Measurements from ENCODE around the gene RBBP5.

Gene RBBP5

GRCh38 chr1:205073511-205073910, 48.3 kb downstream of the RBBP5 start:
- no peak for DNase-seq

GRCh38 chr1:205072881-205073280, 48.9 kb downstream of the RBBP5 start:
- no peak for DNase-seq

DNA sequence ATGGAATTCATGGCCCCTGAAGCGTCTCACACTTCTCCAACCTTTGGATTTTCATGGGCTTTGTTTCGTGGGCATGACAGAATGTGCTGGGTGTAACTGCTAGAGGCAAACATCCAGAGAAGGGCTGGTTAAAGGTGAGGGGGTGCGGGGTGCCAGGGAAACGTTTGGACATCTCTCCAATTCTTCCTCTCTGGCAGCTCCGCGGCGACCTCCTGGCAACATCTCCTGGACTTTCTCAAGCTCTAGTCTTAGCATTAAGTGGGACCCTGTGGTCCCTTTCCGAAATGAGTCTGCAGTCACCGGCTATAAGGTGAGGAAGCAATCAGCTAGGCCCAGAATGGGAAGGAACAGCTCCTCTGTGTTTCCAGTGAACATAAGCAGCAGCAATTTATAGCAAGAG, 49.5 kb downstream of the RBBP5 start:
- DNase-seq, result no peak

GRCh38 chr1:205071801-205072200, 50.0 kb downstream of the RBBP5 start:
- DNase-seq, result no peak

DNA sequence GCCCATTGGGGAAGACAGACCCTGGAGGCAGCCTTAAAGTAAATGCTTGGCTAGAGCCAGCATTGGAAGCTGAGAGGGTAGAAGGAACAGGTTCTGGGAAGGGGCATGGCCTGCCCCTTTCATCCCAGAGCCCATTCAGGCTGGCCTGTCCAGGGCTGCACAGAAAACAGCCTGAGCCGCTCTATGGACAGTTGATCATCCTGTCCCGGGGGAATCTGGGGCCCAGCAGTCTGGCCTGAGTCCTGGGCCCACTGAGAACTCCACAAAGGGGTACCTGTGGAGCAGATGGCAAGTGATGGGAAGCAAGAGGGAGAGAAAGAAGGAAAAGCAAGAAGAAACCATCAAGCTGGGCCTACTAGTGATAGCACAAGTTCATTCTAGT, 50.8 kb downstream of the RBBP5 start:
- DNase-seq, result no peak

DNA sequence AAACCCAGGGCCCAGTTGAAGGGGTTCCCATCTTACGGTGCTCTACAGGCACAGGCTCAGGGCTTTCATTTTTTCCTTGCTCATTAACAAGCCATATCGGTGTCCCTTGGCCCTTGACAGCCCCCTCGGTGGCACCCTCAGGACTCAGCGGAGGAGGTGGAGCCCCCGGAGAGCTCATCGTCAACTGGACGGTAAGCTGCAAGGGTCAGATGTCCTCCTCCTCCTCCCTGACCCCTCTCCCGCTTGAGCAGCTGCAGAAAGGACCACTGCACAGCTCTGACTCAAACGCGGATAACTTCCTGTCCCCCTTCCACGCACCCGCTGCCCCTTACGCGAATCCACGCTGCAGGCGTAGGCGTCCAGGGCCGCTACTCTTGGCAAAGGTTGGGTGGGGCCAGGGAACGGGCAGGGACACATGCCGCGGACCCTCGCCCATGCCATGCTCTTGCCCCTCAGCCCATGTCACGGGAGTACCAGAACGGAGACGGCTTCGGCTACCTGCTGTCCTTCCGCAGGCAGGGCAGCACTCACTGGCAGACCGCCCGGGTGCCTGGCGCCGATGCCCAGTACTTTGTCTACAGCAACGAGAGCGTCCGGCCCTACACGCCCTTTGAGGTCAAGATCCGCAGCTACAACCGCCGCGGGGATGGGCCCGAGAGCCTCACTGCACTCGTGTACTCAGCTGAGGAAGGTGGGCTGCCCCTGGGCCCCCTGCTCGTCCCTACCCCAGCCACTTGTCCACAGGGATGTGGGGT, 52.2 kb downstream of the RBBP5 start:
- no peak for DNase-seq

DNA sequence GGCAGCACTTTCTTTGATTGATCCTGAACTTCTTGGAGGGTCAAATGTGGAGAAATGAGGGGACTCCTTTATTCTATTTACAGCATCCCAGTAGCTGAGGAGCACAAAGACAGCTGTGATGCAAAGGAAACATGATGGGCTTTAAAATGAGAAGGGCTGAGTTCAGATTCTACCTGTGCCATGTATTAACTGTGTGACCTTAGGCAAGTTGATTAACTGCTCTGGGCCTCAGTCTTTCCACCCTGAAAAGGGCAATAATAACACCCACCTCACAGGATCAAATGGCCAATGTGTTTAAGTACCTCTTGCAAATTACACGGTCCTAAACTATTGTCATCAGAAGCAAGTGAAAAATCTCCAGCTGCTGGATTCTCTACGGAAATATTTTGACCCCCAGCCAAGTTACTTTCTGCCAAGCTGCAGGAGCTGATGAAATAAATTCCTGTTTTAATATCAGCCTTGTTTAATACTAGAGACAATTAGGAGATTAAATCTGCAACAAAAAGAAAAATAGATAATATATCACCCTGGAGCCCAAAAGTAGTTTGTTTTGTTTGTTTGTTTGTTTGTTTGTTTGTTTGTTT, 53.2 kb downstream of the RBBP5 start:
- no peak for DNase-seq

GRCh38 chr1:205068001-205068400, 53.8 kb downstream of the RBBP5 start:
- no peak for DNase-seq

DNA sequence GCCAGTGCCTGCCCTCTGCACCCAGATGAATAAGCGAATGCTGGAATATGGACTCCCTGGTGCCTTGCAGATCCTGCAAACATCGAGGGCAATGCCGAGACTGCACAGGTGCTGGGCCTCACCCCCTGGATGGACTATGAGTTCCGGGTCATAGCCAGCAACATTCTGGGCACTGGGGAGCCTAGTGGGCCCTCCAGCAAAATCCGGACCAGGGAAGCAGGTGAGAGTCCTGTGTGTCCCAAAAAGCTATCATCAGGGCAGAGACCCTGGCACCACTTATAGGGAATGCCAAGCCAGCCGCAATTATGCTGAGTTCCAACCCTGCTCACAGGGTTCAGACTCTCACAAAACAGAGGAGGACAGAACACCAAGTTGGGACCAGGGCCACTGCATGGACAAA, 54.7 kb downstream of the RBBP5 start:
- DNase-seq, result no peak

DNA sequence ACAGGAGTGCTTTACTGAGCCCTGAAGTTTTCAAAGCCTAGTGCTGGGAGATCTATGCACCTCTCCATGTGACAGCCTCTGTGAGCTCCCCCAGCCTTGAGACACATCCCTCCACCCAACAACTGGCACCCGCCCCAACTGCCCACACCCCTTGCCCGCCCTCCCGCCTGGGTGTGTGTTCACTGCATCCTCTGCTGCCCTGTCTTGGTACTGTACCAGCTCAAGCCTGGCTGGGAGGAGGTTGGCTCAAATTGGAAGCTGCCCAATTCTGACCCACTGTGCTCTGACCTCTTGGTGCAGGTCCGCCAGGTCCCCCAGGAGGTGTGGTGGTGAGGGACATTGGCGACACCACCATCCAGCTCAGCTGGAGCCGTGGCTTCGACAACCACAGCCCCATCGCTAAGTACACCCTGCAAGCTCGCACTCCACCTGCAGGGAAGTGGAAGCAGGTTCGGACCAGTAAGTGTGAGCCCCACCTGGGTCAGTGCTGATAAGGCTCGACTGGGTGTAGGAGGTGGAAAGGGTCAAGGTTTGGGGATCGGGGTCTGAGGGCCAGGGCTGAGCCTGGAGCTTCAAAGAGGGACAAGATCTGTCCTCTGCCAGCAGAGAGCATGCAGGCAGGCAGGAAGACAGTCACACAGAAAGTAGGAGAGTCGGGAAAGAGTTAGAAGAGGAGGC, 55.5 kb downstream of the RBBP5 start:
- DNase-seq, result no peak

DNA sequence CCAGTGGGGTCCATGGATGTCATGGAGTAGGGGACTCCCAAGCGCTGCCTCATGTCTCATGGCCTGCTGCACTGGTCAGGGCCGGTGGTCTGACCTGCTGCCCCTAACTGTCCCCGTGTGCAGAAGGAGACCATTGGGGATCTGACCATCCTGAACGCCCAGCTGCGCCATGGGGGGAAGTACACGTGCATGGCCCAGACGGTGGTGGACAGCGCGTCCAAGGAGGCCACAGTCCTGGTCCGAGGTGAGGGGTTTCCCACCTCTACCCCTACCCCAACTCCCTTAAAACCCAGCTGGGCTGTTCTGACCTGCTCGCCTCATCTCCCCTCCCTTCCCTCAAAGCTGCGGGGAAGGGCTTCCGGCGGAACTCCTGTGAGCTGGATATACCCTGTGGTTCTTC, 56.1 kb downstream of the RBBP5 start:
- DNase-seq, result no peak

- DNase-seq, result no peak
Observed at GRCh38 chr1:205064741-205065316, 56.9 kb downstream of the RBBP5 start.

- DNase-seq, result no peak
Observed at GRCh38 chr1:205064301-205064700, 57.5 kb downstream of the RBBP5 start.

GRCh38 chr1:205062895-205063294, 58.9 kb downstream of the RBBP5 start:
- no peak for DNase-seq

DNA sequence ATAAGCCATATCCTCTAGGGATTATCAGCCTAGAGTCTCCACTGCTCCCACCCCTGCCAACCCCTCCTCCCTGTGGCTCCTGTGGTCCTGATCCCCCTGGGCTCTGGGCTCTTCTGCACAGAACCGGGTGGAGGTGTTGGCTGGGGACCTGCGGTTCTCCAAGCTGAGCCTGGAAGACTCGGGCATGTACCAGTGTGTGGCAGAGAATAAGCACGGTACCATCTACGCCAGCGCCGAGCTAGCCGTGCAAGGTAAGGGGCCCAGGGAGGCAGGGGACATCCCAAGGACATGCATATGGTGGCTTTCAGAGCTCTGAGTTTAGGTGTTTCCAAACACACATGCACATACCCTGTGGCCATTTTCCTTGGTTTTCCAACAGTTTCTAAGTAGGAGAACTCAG, 59.5 kb downstream of the RBBP5 start:
- no peak for DNase-seq

- DNase-seq, result peak; percentile 81 to 86
Observed at GRCh38 chr1:205061665-205062069, 60.1 kb downstream of the RBBP5 start.

GRCh38 chr1:205061227-205061626, 60.6 kb downstream of the RBBP5 start:
- no peak for DNase-seq

DNA sequence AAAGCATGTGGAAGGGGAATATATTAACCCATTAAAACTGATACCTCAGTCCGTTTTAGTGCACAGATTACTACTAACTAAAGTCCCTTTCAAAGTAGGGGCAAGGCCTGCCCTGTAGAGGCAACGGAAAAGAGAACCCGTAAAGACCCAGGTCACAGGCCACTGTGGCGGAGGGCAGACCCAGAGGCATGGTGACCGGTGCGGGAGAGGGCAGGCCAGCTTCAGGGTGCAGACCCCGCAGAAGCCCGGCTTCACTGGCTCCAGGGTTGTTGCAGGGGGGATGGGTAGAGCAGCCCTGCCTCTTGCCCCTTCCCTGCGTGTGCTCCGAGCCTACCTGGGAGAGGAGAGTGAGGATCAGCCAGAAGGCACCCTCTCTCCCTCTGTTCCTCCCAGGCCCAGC, 61.0 kb downstream of the RBBP5 start:
- DNase-seq, result no peak

DNA sequence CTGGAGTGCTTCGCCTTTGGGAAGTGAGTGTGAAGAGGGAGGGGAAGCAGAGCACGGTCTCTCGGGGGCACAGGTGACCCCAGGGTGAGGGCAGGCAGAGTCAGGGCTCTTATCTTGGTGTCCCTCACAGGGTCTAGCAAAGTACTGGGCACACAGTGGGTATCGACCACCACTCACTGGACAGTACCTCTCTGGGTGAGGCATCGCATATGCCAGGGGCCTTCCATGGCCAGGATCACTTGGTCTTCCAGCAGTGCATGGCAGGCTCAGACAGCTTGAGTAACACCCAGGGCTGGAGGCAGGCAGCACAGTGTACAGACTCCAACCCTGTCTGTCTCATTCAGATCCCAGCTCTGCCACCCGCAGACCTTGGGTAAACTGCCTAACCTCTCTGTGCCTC, 62.1 kb downstream of the RBBP5 start:
- DNase-seq, result no peak

GRCh38 chr1:205058853-205059252, 62.9 kb downstream of the RBBP5 start:
- DNase-seq, result no peak

GRCh38 chr1:205057808-205058575, 63.8 kb downstream of the RBBP5 start:
- no peak for DNase-seq

- no peak for DNase-seq
Observed at GRCh38 chr1:205056956-205057568, 64.7 kb downstream of the RBBP5 start.

GRCh38 chr1:205056188-205056611, 65.6 kb downstream of the RBBP5 start:
- no peak for DNase-seq
